Islet precursor cell (in vitro differentiated cells): ENCODE data around the gene CLIC1.
"Not testable (repeated sequence)": the region's sequence is repeated elsewhere in the genome, so short reads cannot be mapped to it uniquely, and the experiment has no call there.

ENCODE experiments used
- DNase-seq: peaks from one replicate; pipeline ENCODE4 v3.0.0-alpha.2; 2018

CLIC1 gene

DNA sequence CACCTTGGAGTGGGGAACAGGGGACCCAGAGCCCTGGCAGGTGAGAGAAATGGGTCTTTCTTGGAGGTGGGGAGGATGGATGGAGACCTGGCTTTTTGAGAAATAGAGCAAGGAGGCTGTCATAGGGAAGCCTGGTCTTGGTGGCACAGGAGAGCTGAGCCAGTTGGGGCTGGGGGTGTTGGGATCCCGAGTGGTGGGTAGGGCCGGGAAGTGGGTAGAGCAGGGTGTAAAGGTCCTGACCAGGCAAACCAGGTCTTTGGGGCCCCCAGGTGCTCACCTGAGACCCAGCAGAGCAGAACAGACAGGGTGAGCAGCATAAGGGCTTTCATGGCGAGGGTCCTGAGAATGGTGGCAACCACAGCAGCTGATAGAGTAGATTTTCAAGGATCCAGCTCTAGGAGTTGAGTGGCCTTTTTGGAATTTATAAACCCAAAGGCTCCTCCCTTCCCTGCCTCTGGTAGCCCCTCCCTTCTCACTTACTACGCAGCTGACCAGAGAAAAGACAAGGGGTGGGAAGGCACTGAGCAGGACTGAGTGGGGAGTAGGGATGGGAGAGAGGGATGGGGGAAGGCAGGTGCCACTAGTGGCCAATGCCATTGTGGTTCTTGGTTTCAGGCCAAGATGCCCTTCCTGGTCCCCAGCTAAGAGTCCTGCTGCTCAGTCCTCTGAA, 14.8 kb downstream of the CLIC1 start, which contains the start of gene LY6G6C:
Gene LY6G6C (minus strand): TSS at position 396 of the 670 bp plus-strand sequence. CDS start 67 bp downstream, at position 329.
- DNase-seq: peak; percentile 47

DNA sequence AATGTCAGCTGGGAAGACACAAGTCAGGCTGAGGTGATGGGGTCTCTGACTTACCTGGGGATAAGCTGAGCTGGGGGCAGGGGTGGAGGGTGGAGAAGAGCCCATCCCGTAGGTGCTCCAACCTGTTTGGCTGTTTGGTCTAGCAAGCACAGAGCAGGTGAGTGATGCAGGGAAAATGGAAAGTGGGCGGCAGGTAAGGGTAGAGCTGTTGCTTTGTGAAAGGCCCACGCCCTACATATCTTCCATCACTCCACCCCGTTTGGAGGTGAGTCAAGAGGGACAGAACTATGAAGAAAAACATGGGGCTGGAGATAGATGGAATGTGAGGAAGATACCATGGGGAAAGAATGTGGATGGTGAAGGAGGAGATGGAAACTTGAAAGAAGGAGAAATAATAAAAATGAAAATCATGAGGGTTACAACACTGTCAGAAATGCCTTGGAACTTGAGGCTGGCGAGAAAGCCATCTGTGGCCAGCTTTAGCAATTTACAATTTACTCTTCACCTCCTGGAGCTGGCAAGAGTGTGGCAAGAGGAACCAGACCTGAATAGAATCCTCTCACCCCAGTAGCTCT, 16.0 kb downstream of the CLIC1 start:
- peak; percentile 51 for DNase-seq

DNA sequence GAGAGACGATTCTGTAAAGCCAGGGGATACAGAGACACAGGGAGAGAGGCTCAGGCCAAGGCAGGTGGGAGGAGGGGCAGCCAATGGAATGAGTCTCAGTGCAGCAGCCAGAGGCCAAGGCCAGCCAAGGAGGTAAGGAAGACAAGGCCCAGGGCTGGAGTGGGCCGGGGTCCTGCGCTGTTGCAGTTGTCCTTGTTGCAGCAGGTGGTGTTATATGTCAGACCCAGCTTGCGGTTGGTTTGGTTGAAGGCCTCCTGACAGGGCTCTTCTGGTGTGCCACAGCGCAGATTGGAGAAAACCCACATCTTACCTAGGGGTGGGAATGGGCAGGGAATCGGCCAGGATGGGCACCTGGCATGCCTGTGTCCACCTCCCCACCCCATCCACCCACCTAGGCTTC, 17.3 kb downstream of the CLIC1 start:
- DNase-seq: no peak

DNA sequence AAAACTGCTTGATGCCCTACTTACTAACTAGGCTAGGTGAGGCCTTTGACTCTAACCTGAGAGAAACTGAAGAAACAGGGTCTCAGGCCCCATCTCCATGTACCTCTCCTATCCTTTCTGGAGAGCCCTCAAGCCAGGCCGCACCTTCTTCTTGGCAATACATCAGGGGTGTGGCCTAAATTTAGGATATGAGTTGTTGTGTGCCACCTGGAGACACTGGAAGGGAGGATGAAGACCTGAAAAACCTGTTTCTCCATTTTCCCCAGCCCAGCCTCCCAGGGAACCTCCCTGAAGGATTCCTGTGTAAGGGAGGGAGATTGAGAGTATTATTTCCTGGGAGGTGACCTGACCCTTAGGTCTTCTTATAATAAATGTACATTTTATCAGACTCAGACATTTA, 18.1 kb downstream of the CLIC1 start:
- peak; percentile 79 for DNase-seq

DNA sequence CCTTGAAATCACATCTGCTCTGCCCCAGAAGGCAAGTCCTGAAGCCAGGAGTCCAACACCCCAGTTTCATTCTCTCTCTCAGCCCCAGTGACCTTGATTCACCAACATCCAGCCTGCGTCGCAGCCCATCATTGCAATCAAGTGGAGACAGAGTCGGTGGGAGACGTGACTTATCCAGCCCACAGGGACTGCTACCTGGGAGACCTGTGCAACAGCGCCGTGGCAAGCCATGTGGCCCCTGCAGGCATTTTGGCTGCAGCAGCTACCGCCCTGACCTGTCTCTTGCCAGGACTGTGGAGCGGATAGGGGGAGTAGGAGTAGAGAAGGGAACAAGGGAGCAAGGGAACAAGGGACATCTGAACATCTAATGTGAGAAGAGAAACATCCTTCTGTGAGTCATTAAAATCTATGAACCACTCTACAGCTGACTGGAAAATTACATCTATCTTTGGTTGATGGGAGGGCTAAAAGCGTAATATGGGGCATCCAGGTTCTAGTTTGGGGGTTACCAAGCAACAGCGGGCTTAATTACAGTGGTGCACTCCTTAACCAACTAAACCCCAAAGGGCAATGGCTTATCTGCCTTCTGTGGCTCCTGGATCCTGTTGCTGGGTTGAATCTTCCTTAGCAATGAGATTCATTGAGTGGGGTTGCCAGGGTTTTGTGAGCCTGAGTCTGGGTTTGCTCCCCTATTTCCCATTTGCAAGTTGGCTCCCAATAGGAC, 18.7 kb downstream of the CLIC1 start:
- DNase-seq: peak; percentile 89

DNA sequence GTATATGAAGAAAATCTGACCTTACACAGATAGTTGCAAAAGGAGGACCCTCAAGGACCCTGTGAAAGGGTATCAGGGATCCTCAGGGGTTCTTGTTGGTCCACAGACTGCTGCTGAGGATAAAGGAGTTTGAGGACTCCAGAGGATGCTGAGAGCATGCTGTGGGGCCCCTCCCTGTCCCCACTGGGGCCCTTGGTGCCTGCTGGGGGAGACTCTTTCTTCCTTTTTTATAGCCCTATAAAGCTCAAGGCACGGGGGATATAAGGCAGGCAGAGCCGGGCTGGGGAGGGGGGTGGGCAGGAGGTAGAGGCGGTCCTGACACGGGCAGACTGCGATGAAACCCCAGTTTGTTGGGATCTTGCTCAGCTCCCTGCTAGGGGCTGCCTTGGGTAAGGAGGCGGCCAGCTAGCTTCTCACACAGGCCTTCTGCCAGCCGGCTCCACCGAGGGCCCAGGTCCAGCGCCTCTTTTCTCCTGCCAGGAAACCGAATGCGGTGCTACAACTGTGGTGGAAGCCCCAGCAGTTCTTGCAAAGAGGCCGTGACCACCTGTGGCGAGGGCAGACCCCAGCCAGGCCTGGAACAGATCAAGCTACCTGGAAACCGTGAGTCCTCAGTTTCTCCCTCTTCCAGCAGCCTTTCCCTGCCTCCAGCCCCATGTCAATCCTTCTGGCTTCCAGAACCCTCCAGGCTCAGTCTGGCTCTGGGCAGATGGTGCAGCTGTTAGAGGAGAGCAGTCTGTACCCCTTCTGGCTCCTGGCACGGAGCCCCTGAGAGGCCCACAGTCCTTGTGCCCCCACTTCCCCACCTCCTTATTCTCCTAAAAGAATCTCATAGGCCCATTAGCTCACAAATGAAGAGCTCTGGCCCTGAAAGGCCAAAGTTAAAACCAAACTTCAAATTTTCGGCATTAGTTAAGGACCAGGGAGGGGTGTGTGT, 21.0 kb downstream of the CLIC1 start, which contains the start of gene LY6G6D:
Gene LY6G6D (plus strand): TSS at position 327 of the 937 bp plus-strand sequence. CDS start 8 bp downstream, at position 335.
- no peak for DNase-seq

DNA sequence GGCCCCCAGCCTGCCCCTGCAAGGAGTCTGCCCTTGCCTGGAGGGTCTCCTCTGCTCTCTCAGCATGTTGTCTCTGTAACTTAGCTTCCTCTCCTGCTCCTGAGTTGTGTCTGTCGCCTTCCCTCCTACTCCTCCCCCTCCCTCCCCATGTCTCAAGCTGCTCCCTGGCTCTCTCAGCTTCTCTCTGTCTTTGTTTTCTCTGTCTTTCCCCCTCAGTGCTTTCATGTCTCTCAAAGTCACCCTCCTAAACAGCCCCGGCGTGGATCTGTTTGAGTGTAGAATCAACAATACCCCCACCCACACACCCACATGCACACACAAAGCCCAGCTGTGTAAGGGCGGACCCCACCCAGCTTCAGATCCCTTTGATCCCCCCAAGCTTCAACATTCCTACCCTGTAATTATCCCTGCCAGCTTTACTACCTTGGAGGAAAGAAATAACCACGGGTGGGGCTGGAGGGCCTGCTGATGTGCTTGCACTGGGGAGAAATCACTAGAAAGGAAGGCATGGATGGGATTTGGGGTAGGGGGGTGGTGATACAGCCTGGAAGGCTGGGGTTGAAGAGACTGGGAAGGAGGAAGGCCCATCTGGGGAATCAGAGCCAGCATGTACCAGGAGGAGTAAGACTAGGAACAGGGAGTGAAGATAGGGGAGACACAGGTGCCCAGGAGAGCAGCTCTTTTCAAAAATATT, 22.2 kb downstream of the CLIC1 start:
- peak; percentile 76 for DNase-seq

DNA sequence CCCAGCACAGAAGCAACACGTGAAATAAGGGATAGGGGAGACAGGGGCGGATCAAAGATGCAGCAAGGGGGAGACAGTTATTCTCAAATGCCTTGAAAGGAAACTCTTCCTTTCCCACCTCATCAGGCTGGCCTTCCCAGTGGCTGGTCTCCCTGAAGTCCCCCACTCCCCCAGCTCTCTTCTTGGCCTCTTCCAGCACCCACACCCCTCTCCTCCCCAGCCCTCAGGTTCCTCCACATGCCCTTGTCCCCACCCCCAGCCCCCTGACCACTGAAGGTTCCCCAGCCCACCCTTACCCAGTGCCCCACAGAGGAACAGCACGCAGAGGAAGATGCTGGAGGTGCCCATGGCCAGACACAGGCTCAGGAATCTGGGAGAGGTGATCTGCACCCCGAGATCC, 22.9 kb downstream of the CLIC1 start:
- no peak for DNase-seq

DNA sequence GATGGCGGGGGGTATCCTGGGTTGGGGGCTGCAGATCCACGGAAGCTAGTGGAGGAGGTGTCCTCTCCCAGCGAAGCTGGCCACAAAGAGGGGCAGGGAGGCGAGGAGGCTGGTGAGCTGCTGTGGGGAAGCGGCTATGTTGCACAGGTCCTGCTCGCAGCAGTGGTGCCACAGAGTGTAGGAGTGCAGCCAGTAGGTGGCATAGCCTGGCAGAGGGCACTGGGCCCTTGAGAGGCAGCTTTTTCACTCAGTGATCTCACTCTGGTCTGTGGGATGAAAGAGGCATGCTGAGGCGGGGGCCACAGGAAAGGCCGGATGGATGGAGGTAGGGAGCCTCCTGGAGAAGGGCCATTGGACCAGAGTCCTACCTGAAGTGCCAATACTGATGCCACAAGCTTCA, 24.0 kb downstream of the CLIC1 start:
- DNase-seq: no peak

DNA sequence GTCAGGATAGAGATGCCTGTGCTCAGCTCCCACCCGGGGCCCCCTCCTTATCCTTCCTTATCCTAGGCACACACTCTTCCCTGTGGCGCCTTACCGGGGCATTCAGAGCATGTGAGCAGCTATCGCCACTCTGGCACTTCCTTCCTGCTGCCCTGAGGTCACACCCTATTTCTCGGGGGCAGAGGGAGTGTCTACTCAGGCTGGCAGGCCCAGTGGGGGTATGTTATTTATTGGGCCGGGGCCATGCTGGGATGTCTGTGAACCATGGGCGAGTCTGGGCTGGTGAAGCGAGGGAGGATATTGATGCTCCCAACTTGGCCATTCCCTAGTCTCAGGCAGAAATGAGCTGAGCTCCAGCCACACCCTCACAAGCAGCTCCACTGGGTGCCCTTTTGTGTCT, 25.1 kb downstream of the CLIC1 start:
- no peak for DNase-seq

DNA sequence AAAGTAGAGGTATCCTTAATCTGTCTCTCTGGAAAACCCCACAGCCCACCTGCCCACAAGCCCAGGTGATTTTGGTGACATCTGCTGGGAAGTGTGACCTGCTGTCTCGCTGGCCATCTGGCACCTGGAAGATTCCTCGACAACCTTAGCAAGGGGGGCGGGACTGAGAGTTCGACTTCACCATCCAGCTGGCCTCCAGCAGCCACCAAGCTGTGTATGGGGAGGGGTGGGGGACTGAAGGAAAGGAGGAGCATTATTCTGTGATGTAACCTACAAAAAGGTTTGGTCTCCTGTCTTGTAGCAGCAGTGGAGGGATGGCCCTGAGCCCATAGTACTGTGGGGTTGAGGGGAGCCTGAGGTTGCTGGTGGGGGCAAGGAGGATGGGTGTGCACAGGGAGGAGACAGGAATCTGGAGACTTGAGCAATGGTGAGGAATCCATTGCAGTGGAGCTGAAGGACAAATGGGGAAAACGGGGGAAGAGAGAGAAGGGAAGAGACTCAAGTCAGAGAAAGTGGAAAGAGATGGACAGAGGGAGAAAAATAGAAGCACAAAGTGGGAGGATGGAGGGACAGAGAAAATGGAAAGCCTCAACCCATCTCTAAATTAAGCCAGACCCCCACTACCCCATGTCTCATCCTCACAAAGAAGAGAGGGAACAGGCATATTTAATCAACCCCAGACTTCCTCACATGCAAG, 25.7 kb downstream of the CLIC1 start:
- DNase-seq: no peak

DNA sequence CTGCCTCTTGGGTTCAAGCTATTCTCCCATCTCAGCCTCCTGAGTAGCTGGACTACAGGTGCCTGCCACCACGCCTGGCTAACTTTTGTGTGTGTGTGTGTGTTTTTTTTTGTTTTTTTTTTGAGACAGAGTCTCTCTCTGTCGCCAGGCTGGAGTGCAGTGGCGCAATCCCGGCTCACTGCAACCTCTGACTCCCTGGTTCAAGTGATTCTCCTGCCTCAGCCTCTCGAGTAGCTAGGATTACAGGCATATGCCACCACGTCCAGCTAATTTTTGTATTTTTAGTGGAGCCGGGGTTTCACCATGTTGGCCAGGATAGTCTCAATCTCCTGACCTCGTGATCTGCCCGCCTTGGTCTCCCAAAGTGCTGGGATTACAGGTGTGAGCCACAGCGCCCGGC, 27.2 kb downstream of the CLIC1 start:
- DNase-seq: not testable (repeated sequence)

DNA sequence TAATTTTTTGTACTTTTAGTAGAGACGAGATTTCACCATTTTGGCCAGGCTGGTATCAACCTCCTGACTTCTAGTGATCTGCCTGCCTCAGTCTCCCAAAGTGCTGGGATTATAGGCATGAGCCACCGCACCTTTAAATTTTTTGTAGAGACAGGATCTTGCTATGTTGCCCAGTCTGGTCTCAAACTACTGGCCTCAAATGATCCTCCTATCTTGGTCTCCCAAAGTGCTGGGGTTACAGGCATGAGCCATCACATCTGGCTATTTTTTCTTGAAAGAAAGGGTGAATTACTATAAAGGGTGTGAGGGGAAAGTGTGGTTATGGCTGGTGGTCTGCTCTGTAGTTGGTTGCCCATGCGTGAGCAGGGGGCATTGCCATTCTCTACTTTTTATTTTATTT, 28.1 kb downstream of the CLIC1 start:
- DNase-seq: no peak

DNA sequence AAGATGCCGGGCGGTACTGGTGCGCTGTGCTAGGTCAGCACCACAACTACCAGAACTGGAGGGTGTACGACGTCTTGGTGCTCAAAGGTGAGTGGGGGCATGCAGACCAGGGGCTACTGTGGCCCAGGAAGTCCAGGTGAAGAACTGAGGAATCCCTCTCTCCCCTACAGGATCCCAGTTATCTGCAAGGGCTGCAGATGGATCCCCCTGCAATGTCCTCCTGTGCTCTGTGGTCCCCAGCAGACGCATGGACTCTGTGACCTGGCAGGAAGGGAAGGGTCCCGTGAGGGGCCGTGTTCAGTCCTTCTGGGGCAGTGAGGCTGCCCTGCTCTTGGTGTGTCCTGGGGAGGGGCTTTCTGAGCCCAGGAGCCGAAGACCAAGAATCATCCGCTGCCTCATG, 28.6 kb downstream of the CLIC1 start:
- DNase-seq: no peak

DNA sequence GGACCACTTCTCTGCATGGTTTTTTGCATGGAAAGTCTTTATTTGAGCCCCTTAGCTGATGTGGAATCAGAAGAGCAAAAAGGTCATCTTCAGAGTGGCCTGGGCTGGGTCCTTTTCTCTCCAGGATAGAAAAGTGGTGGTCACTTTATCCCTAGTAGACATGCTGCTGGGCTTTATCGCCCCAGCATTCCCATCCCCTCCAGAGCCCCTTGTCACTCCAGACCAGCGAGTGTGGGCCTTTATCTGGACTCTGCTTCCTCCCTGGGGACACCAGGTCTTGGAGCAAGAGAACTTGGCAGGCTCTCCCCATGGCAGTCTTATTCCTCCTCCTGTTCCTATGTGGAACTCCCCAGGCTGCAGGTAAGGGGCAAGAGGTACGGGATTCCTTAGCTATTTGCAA, 29.7 kb downstream of the CLIC1 start, which contains the start of gene LY6G6F:
Gene LY6G6F (plus strand): TSS at position 268 of the 400 bp plus-strand sequence. CDS start 41 bp downstream, at position 309.
- DNase-seq: no peak

DNA sequence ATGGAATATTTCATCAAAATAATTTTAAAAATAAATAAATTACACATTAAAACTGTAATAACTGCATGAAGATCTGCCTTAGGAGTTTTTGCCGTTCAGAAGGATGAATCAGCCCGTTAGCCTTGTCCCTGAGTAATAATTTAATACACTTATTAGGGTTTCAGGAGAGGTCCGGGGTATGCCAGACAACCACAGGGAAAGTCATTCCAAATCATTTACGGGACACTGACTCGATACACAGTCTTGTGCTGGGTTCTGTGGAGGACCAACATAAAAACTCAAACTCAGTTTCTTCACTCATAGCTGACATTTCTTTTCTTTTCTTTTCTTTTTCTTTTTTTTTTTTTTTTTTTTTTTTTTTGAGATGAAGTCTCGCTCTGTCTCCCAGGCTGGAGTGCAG, 30.4 kb downstream of the CLIC1 start:
- no peak for DNase-seq

DNA sequence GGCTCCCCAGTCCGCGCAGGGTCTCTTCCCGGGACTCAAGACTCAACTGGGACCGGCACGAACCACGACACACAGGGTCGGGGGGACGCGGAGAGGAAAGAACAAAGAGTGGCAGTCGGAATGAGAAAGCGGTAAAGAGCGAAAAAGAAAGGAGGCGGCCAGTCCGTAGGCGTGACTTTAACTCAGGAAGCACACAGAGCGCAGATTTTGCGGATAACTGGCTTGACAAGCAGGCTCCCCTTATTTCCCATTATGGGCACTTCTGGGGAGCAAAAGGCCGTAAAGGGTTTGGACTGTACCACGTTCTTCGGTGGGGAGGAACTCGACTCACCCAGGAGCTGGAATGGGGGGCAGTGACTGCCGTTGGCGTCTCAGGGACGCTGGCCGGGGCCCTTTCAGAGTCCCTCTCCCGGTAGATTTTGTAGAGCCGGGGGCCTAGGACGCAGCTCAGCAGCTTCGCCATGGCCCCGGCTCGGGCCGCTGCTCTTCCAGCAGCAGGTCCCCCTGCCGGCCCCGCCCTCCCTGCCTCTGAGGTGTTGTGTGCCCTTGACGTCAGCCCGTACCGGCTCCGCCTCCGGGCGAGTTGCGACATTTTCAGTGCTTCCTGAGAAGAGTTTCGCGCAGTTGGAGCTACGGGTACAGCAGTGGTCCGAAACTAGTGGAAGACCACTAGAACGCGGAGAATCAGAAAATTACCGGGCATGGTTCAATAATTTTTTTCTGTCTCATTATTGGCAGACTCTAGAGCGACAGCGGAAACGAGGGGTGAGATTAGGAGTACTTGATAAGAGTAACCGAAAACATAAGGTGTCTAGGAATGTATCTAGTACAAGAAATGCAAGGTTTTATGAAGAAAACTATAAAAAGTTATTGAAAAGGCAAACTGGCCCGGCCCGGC, 33.3 kb downstream of the CLIC1 start, which contains the start of gene ABHD16A:
Gene ABHD16A (minus strand): TSS at position 506 of the 898 bp plus-strand sequence. CDS start 43 bp downstream, at position 463.
- peak; percentile 99 for DNase-seq

DNA sequence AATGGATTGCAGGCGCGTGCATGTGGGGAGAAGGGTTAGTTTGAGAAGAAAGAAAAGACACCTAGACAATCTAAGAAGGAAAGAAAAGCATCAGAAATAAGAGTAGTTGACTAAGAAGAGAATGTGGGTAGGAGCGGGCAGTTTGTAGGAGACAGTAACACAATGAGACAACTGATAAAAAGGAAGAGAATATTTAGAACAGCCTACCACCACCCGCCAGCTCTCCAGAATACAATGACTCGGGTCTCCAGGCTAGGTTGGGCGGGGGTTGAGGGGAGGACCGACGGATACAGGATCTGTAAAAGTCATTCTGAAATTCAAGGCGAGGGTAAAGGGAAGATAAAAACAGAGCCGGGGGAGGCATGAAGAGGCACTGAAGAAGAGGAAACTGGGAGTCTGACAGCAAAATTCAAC, 33.9 kb downstream of the CLIC1 start:
- DNase-seq: no peak

DNA sequence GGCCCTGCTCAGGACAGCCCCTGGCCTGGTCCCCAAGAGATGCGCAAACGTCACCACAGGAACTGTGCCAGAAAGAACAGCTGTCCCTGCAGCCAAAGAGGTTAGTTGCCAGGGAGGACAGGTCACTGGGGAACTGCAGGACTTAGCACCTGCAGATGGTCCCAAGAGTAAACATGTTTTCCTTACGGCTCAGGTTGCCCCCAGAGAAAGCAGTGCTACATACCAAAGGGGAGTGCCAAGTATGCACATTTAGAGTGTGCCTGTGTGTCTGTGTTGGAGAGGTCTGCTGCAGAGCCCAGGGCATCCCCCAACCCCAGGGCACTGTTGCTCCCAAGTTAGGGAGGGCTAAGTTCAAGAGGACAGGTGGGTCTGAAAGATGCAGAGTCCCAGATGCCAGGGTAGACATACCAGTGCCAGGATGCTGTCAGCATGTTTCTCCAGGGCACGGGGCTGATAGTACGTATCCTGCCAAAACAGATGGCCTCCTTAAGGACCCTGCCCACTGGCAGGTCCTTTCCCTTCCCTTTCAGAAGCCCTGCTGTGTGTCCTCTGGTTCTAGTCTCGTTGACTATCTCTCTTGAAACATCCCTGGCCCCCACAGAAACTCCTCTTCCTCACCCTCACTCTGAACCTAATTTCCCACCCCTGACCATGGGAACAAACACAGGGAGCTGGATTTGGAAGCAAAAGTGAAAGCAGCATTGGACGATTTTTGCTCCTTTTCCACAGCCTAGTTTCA, 34.5 kb downstream of the CLIC1 start:
- no peak for DNase-seq
